PC-3 (cell line): ENCODE results near the gene RNU1-3. TPM values are rescaled to one million over a fixed set of nuclear protein-coding genes. Genes with fewer than 3 reads are reported as not detected.

ENCODE experiments used
- ATAC-seq: fragments of 200-7000 bp; cut with Tn5 transposase; 2 replicates; pipeline ENCODE4 v1.9.1; 2020; ENCODE audit warnings: mild to moderate bottlenecking, moderate library complexity
- BruUV-seq: library from RNA; stranded (reverse); fragments of 400-500 nt; replicated peaks from 2 replicates; lab custom pipeline; 2021; lab: Mats Ljungman, UMichigan
- CTCF ChIA-PET: fragments of 300-600 bp; sonication (Branson Sonifier 250); formaldehyde crosslinking; loops from one replicate; lab custom pipeline; 2022; ENCODE audit warnings: antibody characterized with exemption; lab: Charles Lee
- POLR2A ChIA-PET: fragments of 300-600 bp; sonication (Branson Sonifier 250); formaldehyde crosslinking; loops from one replicate; lab custom pipeline; 2022; ENCODE audit warnings: antibody characterized with exemption; ENCODE audit not compliant: unreplicated experiment; lab: Charles Lee
- DNase-seq: peaks from one replicate; pipeline ENCODE4 v3.0.0-alpha.2; 2015
- H2AFZ ChIP-seq: fragments of 300-600 bp; sonication (generic); 2 replicates; pipeline ENCODE4 v1.6.0; 2016; ENCODE audit warnings: antibody characterized with exemption, low read length
- H3F3A ChIP-seq: fragments of 300-600 bp; sonication (generic); one replicate; pipeline ENCODE4 v1.6.0; 2017; ENCODE audit warnings: antibody characterized with exemption, low read length, control low read depth, mild to moderate bottlenecking; ENCODE audit not compliant: unreplicated experiment
- H3K27ac ChIP-seq: fragments of 300-600 bp; sonication (generic); 2 replicates; pipeline ENCODE4 v1.5.1; 2016; ENCODE audit warnings: mild to moderate bottlenecking, low read length
- H3K27me3 ChIP-seq: fragments of 300-600 bp; sonication (generic); 2 replicates; pipeline ENCODE4 v1.6.1; 2016; ENCODE audit warnings: low read length, mixed read lengths
- H3K36me3 ChIP-seq: fragments of 300-600 bp; sonication (generic); 2 replicates; pipeline ENCODE4 v1.6.1; 2016; ENCODE audit warnings: low read depth, mixed run types, low read length, mixed read lengths
- H3K4me1 ChIP-seq: fragments of 300-600 bp; sonication (generic); 2 replicates; pipeline ENCODE4 v1.5.1; 2016; ENCODE audit warnings: low read length; ENCODE audit not compliant: insufficient read depth
- H3K4me2 ChIP-seq: fragments of 300-600 bp; sonication (generic); 2 replicates; pipeline ENCODE4 v1.6.0; 2016; ENCODE audit warnings: low read length
- H3K4me3 ChIP-seq: fragments of 300-600 bp; sonication (generic); 2 replicates; pipeline ENCODE4 v1.5.1; 2016; ENCODE audit warnings: mild to moderate bottlenecking, low read length, mixed read lengths
- H3K79me2 ChIP-seq: fragments of 300-600 bp; sonication (generic); 2 replicates; pipeline ENCODE4 v1.6.1; 2017; ENCODE audit warnings: low read length, mixed read lengths
- H3K9ac ChIP-seq: fragments of 300-600 bp; sonication (generic); 2 replicates; pipeline ENCODE4 v1.6.0; 2016; ENCODE audit warnings: mild to moderate bottlenecking, low read length
- H3K9me2 ChIP-seq: fragments of 300-600 bp; sonication (generic); replicated peaks from 2 replicates; pipeline ENCODE4 v1.6.1; 2016; ENCODE audit warnings: mixed run types, low read length, mixed read lengths
- H3K9me3 ChIP-seq: fragments of 300-600 bp; sonication (generic); 2 replicates; pipeline ENCODE4 v1.6.1; 2016; ENCODE audit warnings: low read length, mixed read lengths
- H4K20me1 ChIP-seq: fragments of 300-600 bp; sonication (generic); 2 replicates; pipeline ENCODE4 v1.6.1; 2016; ENCODE audit warnings: low read length, mixed read lengths
- EZH2 ChIP-seq: fragments of 300-600 bp; sonication (generic); IDR thresholded peaks from one replicate; pipeline ENCODE4 v1.6.1; 2017; ENCODE audit warnings: antibody characterized with exemption, mild to moderate bottlenecking, low read length; ENCODE audit not compliant: unreplicated experiment
- EZH2phosphoT487 ChIP-seq: fragments of 300-600 bp; sonication (generic); IDR thresholded peaks from 2 replicates; pipeline ENCODE4 v1.6.1; 2018; ENCODE audit warnings: mild to moderate bottlenecking, antibody characterized with exemption, low read length, borderline replicate concordance
- intact Hi-C: fragments of 100-400 bp; cut with micrococcal nuclease; formaldehyde crosslinking; loops from 2 replicates; pipeline ENCODE4 v1.9.0; 2023
- total RNA-seq: library from RNA; depleted of rRNA; stranded (reverse); fragments of >200 nt; gene quantifications from 2 replicates; pipeline ENCODE4 v1.2.3, GENCODE V29; 2014
- TF ChIP-seq, protein P1 (sequence below): fragments of 300-600 bp; sonication (generic); conservative IDR thresholded peaks from 2 replicates; pipeline ENCODE4 v1.5.1; 2017; ENCODE audit warnings: antibody characterized with exemption, low read depth, mild to moderate bottlenecking, low read length

RNU1-3 gene
- total RNA-seq, 1 experiment from 2014 or later: under 0.01 TPM

DNA sequence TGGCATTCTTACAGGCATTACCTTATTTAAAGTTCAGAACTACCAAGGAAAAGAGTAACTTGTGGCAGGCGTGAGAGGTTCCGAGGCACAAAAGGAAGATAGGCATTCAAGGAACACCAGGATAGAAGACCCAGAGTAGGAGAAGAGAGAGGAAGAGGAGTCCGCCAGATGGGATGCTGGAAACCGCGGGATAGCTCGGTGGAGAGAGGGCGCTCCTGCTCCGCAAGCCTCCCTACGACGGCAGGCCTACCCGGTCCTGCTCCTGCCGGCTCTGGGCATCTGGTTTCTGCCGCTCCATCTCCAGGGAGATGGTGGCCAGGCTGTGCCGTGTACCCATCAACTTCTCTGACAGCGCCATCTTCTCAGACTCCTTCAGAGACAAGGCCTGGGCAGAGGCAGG is 48.0 kb downstream of the RNU1-3 start:
- H3K27ac ChIP-seq: no peak overlapping the region
- no peaks in the 10 kb centered on the region for H3K9me2 ChIP-seq
- no peak overlapping the region for H2AFZ ChIP-seq
- H3K9me3 ChIP-seq: no peaks in the 10 kb centered on the region
- peaks cover 4% of the 10 kb centered on the region for H3F3A ChIP-seq
- H4K20me1 ChIP-seq: no peaks in the 10 kb centered on the region
- no peak overlapping the region for H3K4me2 ChIP-seq
- no TSS peak for BruUV-seq
- H3K4me1 ChIP-seq: peaks cover 28% of the 10 kb centered on the region
- ChIA-PET POLR2A (no interaction called here), CTCF (no interaction called here)
- ATAC-seq (no peak), DNase-seq (no peak)
- peaks cover 5% of the 10 kb centered on the region; the same call in 1 of the 2 replicates for H3K36me3 ChIP-seq
- no peaks in the 10 kb centered on the region for H3K27me3 ChIP-seq
- H3K9ac ChIP-seq: no peak overlapping the region
- intact Hi-C loops: no loop called here
- H3K79me2 ChIP-seq: no peaks in the 10 kb centered on the region
- no peak overlapping the region for H3K4me3 ChIP-seq
- TF ChIP-seq, protein P1, sequence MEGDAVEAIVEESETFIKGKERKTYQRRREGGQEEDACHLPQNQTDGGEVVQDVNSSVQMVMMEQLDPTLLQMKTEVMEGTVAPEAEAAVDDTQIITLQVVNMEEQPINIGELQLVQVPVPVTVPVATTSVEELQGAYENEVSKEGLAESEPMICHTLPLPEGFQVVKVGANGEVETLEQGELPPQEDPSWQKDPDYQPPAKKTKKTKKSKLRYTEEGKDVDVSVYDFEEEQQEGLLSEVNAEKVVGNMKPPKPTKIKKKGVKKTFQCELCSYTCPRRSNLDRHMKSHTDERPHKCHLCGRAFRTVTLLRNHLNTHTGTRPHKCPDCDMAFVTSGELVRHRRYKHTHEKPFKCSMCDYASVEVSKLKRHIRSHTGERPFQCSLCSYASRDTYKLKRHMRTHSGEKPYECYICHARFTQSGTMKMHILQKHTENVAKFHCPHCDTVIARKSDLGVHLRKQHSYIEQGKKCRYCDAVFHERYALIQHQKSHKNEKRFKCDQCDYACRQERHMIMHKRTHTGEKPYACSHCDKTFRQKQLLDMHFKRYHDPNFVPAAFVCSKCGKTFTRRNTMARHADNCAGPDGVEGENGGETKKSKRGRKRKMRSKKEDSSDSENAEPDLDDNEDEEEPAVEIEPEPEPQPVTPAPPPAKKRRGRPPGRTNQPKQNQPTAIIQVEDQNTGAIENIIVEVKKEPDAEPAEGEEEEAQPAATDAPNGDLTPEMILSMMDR: no peak
- no peak for TF ChIP-seq EZH2phosphoT487
- no peak for TF ChIP-seq EZH2

DNA sequence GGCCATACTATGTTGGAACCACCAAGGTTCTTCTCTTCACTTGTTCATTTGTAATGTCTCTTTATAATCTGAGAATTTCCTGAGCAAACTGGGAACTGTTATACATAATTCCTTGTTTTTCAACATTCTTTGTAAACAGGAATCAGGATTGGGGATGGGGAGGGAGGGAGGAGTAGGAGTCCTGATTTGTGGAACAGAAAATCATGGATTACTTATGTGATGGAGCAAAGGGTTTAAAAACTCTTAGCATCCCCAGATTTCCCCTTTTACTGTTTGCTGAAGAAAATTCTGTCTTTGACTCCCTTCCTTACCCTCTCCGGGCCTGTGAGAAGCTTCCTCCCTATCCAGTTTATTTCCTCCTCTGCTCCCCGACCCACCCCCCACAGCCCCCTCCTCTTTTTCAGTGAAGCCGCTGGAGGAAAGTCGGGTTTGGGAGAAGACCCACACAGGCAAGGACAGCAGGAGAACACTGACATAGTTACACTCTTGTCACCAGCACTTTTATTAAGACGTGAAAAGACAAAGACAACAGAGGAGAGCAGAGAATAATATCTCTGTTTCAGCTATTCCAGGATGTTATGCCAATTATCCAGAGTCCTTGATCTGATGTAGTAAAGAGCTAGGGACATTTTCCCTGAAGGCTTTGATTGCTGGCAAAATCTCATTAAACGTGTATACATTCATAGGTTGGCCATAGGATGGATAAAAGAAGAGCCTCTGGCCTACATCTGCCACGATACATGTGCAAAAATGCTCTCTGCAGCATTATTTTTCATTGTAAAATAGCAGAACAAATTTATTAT is 48.8 kb downstream of the RNU1-3 start:
- Histone ChIP-seq H3K27me3 (no peaks in the 10 kb centered on the region), H3K79me2 (peaks cover 4% of the 10 kb centered on the region), H4K20me1 (no peaks in the 10 kb centered on the region), H3K4me1 (peaks cover 22% of the 10 kb centered on the region), H2AFZ (no peak overlapping the region), H3K4me3 (no peak overlapping the region), H3K9me2 (no peaks in the 10 kb centered on the region), H3F3A (peaks cover 1% of the 10 kb centered on the region), H3K9ac (no peak overlapping the region), H3K9me3 (no peaks in the 10 kb centered on the region), H3K36me3 (peaks cover 5% of the 10 kb centered on the region; the same call in 1 of the 2 replicates), H3K27ac (no peak overlapping the region), H3K4me2 (no peak overlapping the region)
- DNase-seq (no peak), ATAC-seq (no peak)
- intact Hi-C loops: no loop called here
- ChIA-PET CTCF (no interaction called here), POLR2A (no interaction called here)
- BruUV-seq: no TSS peak
- TF ChIP-seq EZH2phosphoT487 (no peak), EZH2 (no peak)
- TF ChIP-seq, protein P1: no peak

DNA sequence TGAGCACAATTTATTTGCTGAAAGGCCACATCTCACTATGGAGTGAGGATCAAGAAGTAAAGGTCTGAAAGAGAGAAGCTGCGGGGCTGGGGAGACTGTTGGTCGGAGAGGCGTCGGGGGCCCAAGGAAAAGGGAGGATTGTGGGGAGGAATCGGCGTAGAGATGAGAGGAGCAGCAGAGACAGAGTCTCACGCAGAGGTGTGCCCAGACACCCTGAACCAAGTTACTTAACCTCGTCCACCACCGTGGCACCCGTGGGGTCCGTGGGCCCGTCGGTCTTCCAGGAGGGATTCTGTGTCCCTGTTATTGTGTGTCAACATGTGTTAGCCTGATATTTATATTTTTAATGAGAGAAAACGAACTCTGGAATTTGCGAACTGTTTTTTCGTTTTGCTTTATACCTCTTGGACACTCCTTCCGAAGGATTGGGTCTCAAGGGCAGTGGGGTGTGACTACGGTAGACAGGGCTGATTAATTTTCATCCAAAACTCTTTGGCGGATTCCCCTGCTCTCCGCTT is 49.6 kb downstream of the RNU1-3 start:
- H3K9me2 ChIP-seq: no peaks in the 10 kb centered on the region
- intact Hi-C loops: no loop called here
- H3K27ac ChIP-seq: no peak overlapping the region
- no TSS peak for BruUV-seq
- ChIA-PET CTCF (no interaction called here), POLR2A (no interaction called here)
- no peaks in the 10 kb centered on the region for H4K20me1 ChIP-seq
- H3F3A ChIP-seq: no peaks in the 10 kb centered on the region
- H3K79me2 ChIP-seq: peaks cover 12% of the 10 kb centered on the region
- H3K4me1 ChIP-seq: peaks cover 19% of the 10 kb centered on the region
- H2AFZ ChIP-seq: no peak overlapping the region
- no peak for ATAC-seq
- no peaks in the 10 kb centered on the region for H3K9me3 ChIP-seq
- no peak overlapping the region for H3K4me3 ChIP-seq
- TF ChIP-seq EZH2phosphoT487 (no peak), EZH2 (no peak)
- TF ChIP-seq, protein P1: no peak
- H3K27me3 ChIP-seq: no peaks in the 10 kb centered on the region
- H3K9ac ChIP-seq: no peak overlapping the region
- H3K4me2 ChIP-seq: no peak overlapping the region
- peaks cover 5% of the 10 kb centered on the region; the same call in 1 of the 2 replicates for H3K36me3 ChIP-seq
- no peak for DNase-seq
